K562 (cell line): ENCODE results near the gene MLLT1. TPM values are rescaled to one million over a fixed set of nuclear protein-coding genes. Genes with fewer than 3 reads are reported as not detected.

Experiments
- ATAC-seq: fragments of 200-7000 bp; cut with Tn5 transposase; 3 replicates; pipeline ENCODE4 v1.9.1; 2020; ENCODE audit warnings: moderate library complexity
- BruUV-seq: library from RNA; stranded (reverse); fragments of 400-500 nt; replicated peaks from 2 replicates; lab custom pipeline; 2021; lab: Mats Ljungman, UMichigan
- CTCF ChIA-PET: fragments of 300-600 bp; formaldehyde crosslinking; extraction: SDS; loops from one replicate; lab custom pipeline; 2021; ENCODE audit warnings: low intra/inter-chr PET ratio; lab: Yijun Ruan, JAX
- POLR2A ChIA-PET: fragments of 300-600, 350-650 bp; sonication (Branson Sonifier 250); formaldehyde crosslinking; extraction: SDS; loops from one replicate; lab custom pipeline; 2021; ENCODE audit warnings: antibody characterized with exemption, inconsistent platforms; lab: Yijun Ruan, JAX
- DNase-seq, 4 experiments: peaks; one replicate each; pipeline versions ENCODE4 v3.0.0 to v3.0.0-alpha.2; 2011 to 2018; ENCODE audit warnings: low spot score in 3 of 4, mixed read lengths in 3 of 4; ENCODE audit errors: extremely low read depth in 1 of 4
- FAIRE-seq: peaks from 2 replicates; lab custom pipeline; 2011; peaks lifted over from hg19 to GRCh38; lab: Jason Lieb, UNC
- H2AFZ ChIP-seq: 2 replicates; pipeline ENCODE4 v1.6.0; 2011; ENCODE audit warnings: low read depth, low read length, control low read depth, inconsistent platforms
- H3K27ac ChIP-seq: fragments of 200-600 bp; 3 replicates; pipeline ENCODE4 v1.8.0; 2011; ENCODE audit warnings: low read depth, mild to moderate bottlenecking, control low read depth, inconsistent platforms, low read length, moderate library complexity, mixed read lengths; ENCODE audit errors: extremely low read depth
- H3K27me3 ChIP-seq, 2 experiments: fragments of 300-600 bp in 1 of 2; 2 replicates in 1 of 2; 3 replicates in 1 of 2; pipeline versions ENCODE4 v1.6.0 to v1.8.0; 2011; ENCODE audit warnings: inconsistent platforms in 2 of 2, low read length in 2 of 2, mild to moderate bottlenecking in 1 of 2, mixed read lengths in 1 of 2, moderate library complexity in 1 of 2; ENCODE audit not compliant: control insufficient read depth in 2 of 2, insufficient read depth in 2 of 2
- H3K36me3 ChIP-seq: fragments of 300-600 bp; 3 replicates; pipeline ENCODE4 v1.8.0; 2011; ENCODE audit warnings: mild to moderate bottlenecking, low read length, inconsistent platforms; ENCODE audit not compliant: control insufficient read depth, insufficient read depth
- H3K4me1 ChIP-seq, 2 experiments: fragments of 200-600 bp in 1 of 2; replicated peaks in 1 of 2; 2 replicates in 1 of 2; 3 replicates in 1 of 2; pipeline versions ENCODE4 v1.5.1 to v1.8.0; 2011; ENCODE audit warnings: inconsistent platforms in 2 of 2, low read length in 2 of 2, mild to moderate bottlenecking in 1 of 2, mixed read lengths in 1 of 2, moderate library complexity in 1 of 2; ENCODE audit not compliant: control insufficient read depth in 2 of 2, insufficient read depth in 2 of 2
- H3K4me2 ChIP-seq: 2 replicates; pipeline ENCODE4 v1.6.1; 2011; ENCODE audit warnings: low read length, control low read depth, inconsistent platforms, mixed read lengths; ENCODE audit not compliant: insufficient read depth
- H3K4me3 ChIP-seq: fragments of 200-600 bp; sonication (generic), shearing (Covaris generic); 2 replicates; pipeline ENCODE4 v1.5.1; 2016; ENCODE audit warnings: control low read depth, inconsistent platforms
- H3K79me2 ChIP-seq: fragments of 200-600 bp; 3 replicates; pipeline ENCODE4 v1.8.0; 2011; ENCODE audit warnings: low read length, inconsistent platforms; ENCODE audit not compliant: control insufficient read depth, insufficient read depth
- H3K9ac ChIP-seq, 2 experiments: 2 replicates each; pipeline versions ENCODE4 v1.6.0 to v1.6.1; 2011; ENCODE audit warnings: low read depth in 2 of 2, low read length in 2 of 2, control low read depth in 1 of 2, inconsistent platforms in 1 of 2, mild to moderate bottlenecking in 1 of 2, mixed read lengths in 1 of 2; ENCODE audit not compliant: insufficient read depth in 1 of 2
- H3K9me1 ChIP-seq: one replicate; pipeline ENCODE4 v1.6.0; 2011; ENCODE audit warnings: inconsistent platforms, mild to moderate bottlenecking, low read length, moderate library complexity; ENCODE audit not compliant: control insufficient read depth, insufficient read depth
- H3K9me3 ChIP-seq: replicated peaks from 2 replicates; pipeline ENCODE4 v1.5.1; 2011; ENCODE audit warnings: low read depth, low read length, inconsistent platforms; ENCODE audit not compliant: control insufficient read depth, insufficient read depth
- H4K20me1 ChIP-seq: replicated peaks from 2 replicates; pipeline ENCODE4 v1.6.1; 2011; ENCODE audit warnings: low read length, inconsistent platforms, mixed read lengths; ENCODE audit not compliant: control insufficient read depth, insufficient read depth
- BCOR ChIP-seq: fragments of 450-650 bp; IDR thresholded peaks from 2 replicates; pipeline ENCODE4 v1.6.1; 2016
- CTCF ChIP-seq, 3 experiments: IDR thresholded peaks in 2 of 3; conservative IDR thresholded peaks in 1 of 3; 2 replicates each; pipeline ENCODE4 v1.5.1; 2011 to 2012; ENCODE audit warnings: low read length in 3 of 3, mild to moderate bottlenecking in 3 of 3, control low read depth in 2 of 3, improper control_type of control experiment in 1 of 3, inconsistent platforms in 1 of 3, low read depth in 1 of 3, mixed read lengths in 1 of 3, moderate library complexity in 1 of 3; ENCODE audit not compliant: insufficient read depth in 2 of 3
- ELF2 ChIP-seq: fragments of 250-450 bp; sonication (Bioruptor Pico); IDR thresholded peaks from 2 replicates; pipeline ENCODE4 v1.5.0; 2021; ENCODE audit warnings: mild to moderate bottlenecking
- HCFC1 ChIP-seq: IDR thresholded peaks from 2 replicates; pipeline ENCODE4 v1.6.1; 2012; ENCODE audit warnings: low read depth, low read length, improper control_type of control experiment
- MNT ChIP-seq, 2 experiments: fragments of 450-650 bp; conservative IDR thresholded peaks; 2 replicates each; pipeline ENCODE4 v1.6.1; 2017; ENCODE audit warnings: mild to moderate bottlenecking in 2 of 2, moderate library complexity in 2 of 2
- RCOR1 ChIP-seq, 2 experiments: IDR thresholded peaks; 2 replicates each; pipeline ENCODE4 v1.6.1; 2012; ENCODE audit warnings: low read depth in 2 of 2, low read length in 2 of 2, borderline replicate concordance in 1 of 2, improper control_type of control experiment in 1 of 2
- SMARCA5 ChIP-seq: fragments of 450-650 bp; IDR thresholded peaks from 2 replicates; pipeline ENCODE4 v1.6.1; 2016
- ZFP36 ChIP-seq: fragments of 150-350 bp; IDR thresholded peaks from 2 replicates; pipeline ENCODE4 v1.6.1; 2018; ENCODE audit warnings: low read length, low read depth; ENCODE audit not compliant: partially characterized antibody
- WGBS: fragments of 100-300 bp; shearing (Covaris generic); methylation state at CpG from one replicate; pipeline ENCODE4 v1.1.6; 2016; ENCODE audit warnings: low coverage, mixed read lengths; ENCODE audit not compliant: insufficient coverage; ENCODE audit errors: missing lambda C conversion rate; 5-methylcytosine and 5-hydroxymethylcytosine counted together
- in situ Hi-C: fragments of 300-500 bp; cut with MboI; formaldehyde crosslinking; loops from 4 replicates; pipeline ENCODE4 v1.15.0; 2018; ENCODE audit warnings: inconsistent platforms, mixed read lengths
- intact Hi-C: fragments of 100-400 bp; cut with micrococcal nuclease; formaldehyde crosslinking; loops from 2 replicates; pipeline ENCODE4 v1.14.2; 2022
- polyA plus RNA-seq, 8 experiments: library from polyadenylated mRNA; depleted of rRNA in 4 of 8; stranded (reverse) in 5 of 8; unstranded in 3 of 8; fragments of >200 nt; fragmentation: Nextera tagmentation in 2 of 8; fragmentation: Illumina TruSeq in 1 of 8; extraction: Ambion mirVana in 2 of 8; extraction: Trizol in 1 of 8; gene quantifications; 2 replicates each; pipeline versions ENCODE4 v1.2.1 to v1.2.3, GENCODE V29; 2011 to 2014; ENCODE audit warnings: inconsistent platforms in 1 of 8, missing spikeins in 1 of 8
- total RNA-seq, 7 experiments: library from RNA; depleted of rRNA in 6 of 7; stranded (reverse); fragments of >200 nt in 6 of 7; fragmentation: Illumina TruSeq in 2 of 7; extraction: Trizol in 2 of 7; gene quantifications; 2 replicates each; pipeline versions ENCODE4 v1.2.1 to v1.2.3, GENCODE V29; 2011 to 2021; ENCODE audit warnings: low replicate concordance in 1 of 7
- TF ChIP-seq, protein P1 (sequence below): sonication (generic); formaldehyde crosslinking; IDR thresholded peaks from 2 replicates; pipeline ENCODE4 v1.9.0; 2022; ENCODE audit warnings: mild to moderate bottlenecking, missing genetic modification reagents

Gene MLLT1
- total and polyA plus RNA-seq, 9 of the 15 experiments (the other 6 are each of a cell fraction or from before 2014, with no cell fraction given): 0.23 to 63.5 (median 15.4) TPM

- peaks cover 92% of the 10 kb centered on the region for H3K79me2 ChIP-seq
- 86% methylated on average over 18 of the region's 24 CpGs for WGBS
- H3K36me3 ChIP-seq: peaks cover 9% of the 10 kb centered on the region; the same call in 2 of the 3 replicates
- H3K4me3 ChIP-seq: no peak overlapping the region
- H3K9me1 ChIP-seq: peaks cover 27% of the 10 kb centered on the region
- DNase-seq (peak in 3 of 4 experiments; percentile 27 to 47 (median 46)), FAIRE-seq (no peak), ATAC-seq (peak; percentile 54)
- H3K27ac ChIP-seq: no peak overlapping the region
- peaks cover 42% of the 10 kb centered on the region; the same call in 1 of the 2 replicates for H4K20me1 ChIP-seq
- no peaks in the 10 kb centered on the region for H3K9me3 ChIP-seq
- peak overlapping the region in 1 of 2 experiments; percentile 78; a peak in 2 of 4 replicates for H3K9ac ChIP-seq
- H3K4me2 ChIP-seq: no peak overlapping the region
- POLR2A ChIA-PET: interaction anchor here (0.6 to 1.1 kb wide), 2 partner anchors 15 to 114 kb away, joined by 3 to 6 read pairs; no protein-coding TSS in a partner anchor
- H3K27me3 ChIP-seq: no peaks in the 10 kb centered on the region
- in situ Hi-C loops: no loop called here
- CTCF ChIA-PET: no interaction called here
- TF ChIP-seq SMARCA5 (peak; percentile 12; the same call in 1 of the 2 replicates), RCOR1 (IDR thresholded peaks at IDR 0.05; ENCODE audit: borderline replicate concordance in 1 of 2, low read depth in 2 of 2, low read length in 2 of 2) (0 out of 4 replicates have a peak, but pooled peaks of 1 of the 2 experiments have one; percentile 24), ELF2 (CRISPR knock-in tag) (no peak), CTCF (IDR thresholded peaks at IDR 0.05 in 2 of 3, conservative IDR thresholded peaks at IDR 0.05 in 1 of 3; ENCODE audit: insufficient read depth in 2 of 3, low read depth in 1 of 3, low read length in 3 of 3) (0 out of 6 replicates have a peak, but pooled peaks of 1 of the 3 experiments have one; percentile 8), ZFP36 (peak; percentile 80), HCFC1 (no peak), MNT (conservative IDR thresholded peaks at IDR 0.05) (peak in 1 of 2 experiments; percentile 24; a peak in 2 of 4 replicates), BCOR (peak; percentile 41; the same call in 1 of the 2 replicates)
- TF ChIP-seq, protein P1, sequence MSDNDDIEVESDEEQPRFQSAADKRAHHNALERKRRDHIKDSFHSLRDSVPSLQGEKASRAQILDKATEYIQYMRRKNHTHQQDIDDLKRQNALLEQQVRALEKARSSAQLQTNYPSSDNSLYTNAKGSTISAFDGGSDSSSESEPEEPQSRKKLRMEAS (CRISPR knock-in tag): 0 out of 2 replicates have a peak, but pooled peaks have one; percentile 12
- intact Hi-C loops: no loop called here
- H2AFZ ChIP-seq: no peak overlapping the region
- no TSS peak for BruUV-seq
- H3K4me1 ChIP-seq: peaks cover 30 to 62% of the 10 kb centered on the region in 2 experiments
Measured at GRCh38 chr19:6239871-6240676, 39.7 kb downstream of the MLLT1 start.
